Fibroblast of peridontal ligament (primary cell): ENCODE data around the gene MAPKAPK2.

ENCODE experiments used
- DNase-seq: peaks from one replicate; pipeline ENCODE4 v3.0.0-alpha.2; 2010; ENCODE audit errors: extremely low read depth

Gene MAPKAPK2

GRCh38 chr1:206703661-206704060 is 19.0 kb downstream of the MAPKAPK2 start:
- DNase-seq, result peak; percentile 47

GRCh38 chr1:206704226-206704625 is 19.5 kb downstream of the MAPKAPK2 start:
- DNase-seq, result no peak

- DNase-seq, result peak; percentile 78
These were observed 20.5 kb downstream of the MAPKAPK2 start for GRCh38 chr1:206705191-206705590.

- no peak for DNase-seq
These were observed 21.1 kb downstream of the MAPKAPK2 start for GRCh38 chr1:206705726-206706297.

GRCh38 chr1:206706298-206706791 is 21.6 kb downstream of the MAPKAPK2 start:
- peak; percentile 89 for DNase-seq

- DNase-seq, result no peak
These were observed 22.2 kb downstream of the MAPKAPK2 start for GRCh38 chr1:206706806-206707366.

GRCh38 chr1:206708058-206708457 is 23.4 kb downstream of the MAPKAPK2 start:
- DNase-seq, result no peak

- no peak for DNase-seq
These were observed 24.2 kb downstream of the MAPKAPK2 start for GRCh38 chr1:206708882-206709281.

- DNase-seq, result no peak
These were observed 24.6 kb downstream of the MAPKAPK2 start for GRCh38 chr1:206709322-206709721.

- DNase-seq, result peak; percentile 49
These were observed 25.2 kb downstream of the MAPKAPK2 start for GRCh38 chr1:206709772-206710459.

- DNase-seq, result no peak
These were observed 25.7 kb downstream of the MAPKAPK2 start for GRCh38 chr1:206710460-206710823.

- DNase-seq, result no peak
These were observed 28.4 kb downstream of the MAPKAPK2 start for GRCh38 chr1:206713070-206713469.

GRCh38 chr1:206713910-206714312 is 29.2 kb downstream of the MAPKAPK2 start:
- DNase-seq, result no peak

GRCh38 chr1:206714331-206715058 is 29.8 kb downstream of the MAPKAPK2 start:
- peak; percentile 74 for DNase-seq

GRCh38 chr1:206715120-206715519 is 30.4 kb downstream of the MAPKAPK2 start:
- DNase-seq, result no peak

- DNase-seq, result no peak
These were observed 30.9 kb downstream of the MAPKAPK2 start for GRCh38 chr1:206715552-206716158.

GRCh38 chr1:206716159-206716869 is 31.6 kb downstream of the MAPKAPK2 start:
- DNase-seq, result no peak

GRCh38 chr1:206716870-206717673 is 32.4 kb downstream of the MAPKAPK2 start:
- DNase-seq, result no peak

GRCh38 chr1:206717674-206717989 is 32.9 kb downstream of the MAPKAPK2 start:
- no peak for DNase-seq

- DNase-seq, result no peak
These were observed 34.6 kb downstream of the MAPKAPK2 start for GRCh38 chr1:206719169-206719839.
